8988T (cell line): ENCODE data around the gene LIN7A.
"Not testable (repeated sequence)": the region's sequence is repeated elsewhere in the genome, so short reads cannot be mapped to it uniquely, and the experiment has no call there.

Source experiments
- DNase-seq: peaks from one replicate; pipeline ENCODE4 v3.0.0; 2011

The LIN7A gene

DNA sequence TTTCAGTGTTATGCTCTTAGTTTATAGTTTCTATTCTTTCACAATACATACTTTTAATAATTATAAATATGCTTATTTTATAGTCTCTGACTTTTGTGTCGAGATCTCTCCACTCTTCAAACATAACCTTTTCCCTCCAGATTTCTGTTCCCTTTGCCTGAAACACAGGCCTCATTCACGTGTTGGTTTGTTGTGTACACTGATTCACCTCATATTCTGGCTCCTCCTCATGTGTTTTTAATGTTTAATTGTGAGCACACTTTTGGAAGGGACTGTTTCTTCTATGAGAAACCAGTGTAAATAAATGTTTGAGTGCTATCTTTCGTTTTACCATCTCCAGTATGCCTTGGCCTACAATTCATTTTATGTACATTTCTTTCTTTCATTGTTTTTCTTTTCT is 20.1 kb downstream of the LIN7A start:
- DNase-seq, result no peak

DNA sequence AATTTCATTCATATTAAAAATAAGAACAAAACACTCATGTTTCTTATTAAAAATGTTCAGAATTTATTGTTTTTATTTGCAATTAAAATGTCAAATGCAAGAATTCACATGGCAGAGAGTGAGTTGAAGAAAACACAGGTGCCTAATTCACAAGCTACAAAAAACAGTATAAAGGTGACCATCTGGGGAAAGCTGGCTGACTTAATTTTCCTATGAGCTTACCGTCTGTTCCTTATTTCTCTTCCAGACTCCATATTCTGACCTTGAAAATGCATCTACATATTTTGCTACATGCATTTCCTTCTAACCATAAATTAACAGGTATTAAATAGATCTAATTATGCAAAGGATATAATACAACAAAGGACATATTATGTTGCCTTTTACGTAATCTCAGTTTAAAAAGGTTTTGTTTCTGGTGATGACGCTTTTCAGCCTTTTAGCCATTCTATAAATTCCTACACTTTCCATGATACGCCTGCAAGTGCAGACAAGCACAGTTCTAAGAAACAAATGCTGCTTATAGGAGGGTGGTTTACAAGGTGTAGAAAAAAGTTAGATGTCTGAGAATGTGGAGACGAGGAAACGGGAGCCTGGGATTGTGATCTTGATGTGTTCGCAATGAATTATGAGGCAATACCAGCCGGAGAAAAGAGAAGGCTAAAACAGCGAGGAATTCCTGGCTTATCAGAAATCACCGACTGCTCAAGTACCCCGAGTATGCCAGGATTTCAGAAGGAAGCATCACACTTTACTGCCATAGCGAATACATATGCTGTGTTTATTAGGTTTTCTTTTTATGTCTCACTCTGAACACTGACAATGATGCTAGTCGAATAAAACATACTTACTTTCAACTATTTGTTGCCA is 24.6 kb downstream of the LIN7A start:
- no peak for DNase-seq

DNA sequence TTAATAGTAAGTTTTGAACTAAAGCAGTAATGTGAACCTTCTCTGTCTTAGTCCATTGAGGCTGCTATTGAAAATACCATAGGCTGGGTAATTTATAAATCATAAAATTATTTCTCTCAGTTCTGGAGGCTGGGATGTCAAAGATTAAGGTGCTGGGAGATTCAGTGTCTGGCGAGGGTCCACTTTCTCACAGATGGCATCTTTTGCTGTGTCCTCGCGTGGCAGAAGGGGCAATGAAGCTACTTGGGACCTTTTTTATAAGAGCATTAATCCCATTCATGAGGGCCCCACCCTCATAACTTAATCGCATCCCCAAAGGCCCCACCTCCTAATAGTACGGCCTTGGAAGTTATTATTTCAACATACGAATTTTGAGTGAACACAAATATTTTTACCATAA is 28.4 kb downstream of the LIN7A start:
- no peak for DNase-seq

DNA sequence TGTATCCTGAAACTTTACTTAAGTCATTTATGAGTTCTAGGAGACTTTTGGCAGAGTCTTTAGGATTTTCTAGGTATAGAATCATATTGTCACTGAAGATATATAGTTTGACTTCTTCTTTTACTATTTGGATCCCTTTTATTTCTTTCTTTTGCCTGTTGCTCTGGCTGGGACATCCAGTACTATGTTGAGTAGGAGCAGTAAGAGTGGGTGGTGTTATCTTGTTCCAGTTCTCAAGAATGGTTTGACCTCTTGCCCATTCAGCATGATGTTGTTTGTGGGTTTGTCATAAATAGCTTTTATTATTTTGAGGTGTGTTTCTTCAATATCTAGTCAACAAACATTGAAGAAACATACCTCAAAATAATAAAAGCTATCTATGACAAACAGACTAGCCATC is 35.0 kb downstream of the LIN7A start:
- DNase-seq, result no peak

DNA sequence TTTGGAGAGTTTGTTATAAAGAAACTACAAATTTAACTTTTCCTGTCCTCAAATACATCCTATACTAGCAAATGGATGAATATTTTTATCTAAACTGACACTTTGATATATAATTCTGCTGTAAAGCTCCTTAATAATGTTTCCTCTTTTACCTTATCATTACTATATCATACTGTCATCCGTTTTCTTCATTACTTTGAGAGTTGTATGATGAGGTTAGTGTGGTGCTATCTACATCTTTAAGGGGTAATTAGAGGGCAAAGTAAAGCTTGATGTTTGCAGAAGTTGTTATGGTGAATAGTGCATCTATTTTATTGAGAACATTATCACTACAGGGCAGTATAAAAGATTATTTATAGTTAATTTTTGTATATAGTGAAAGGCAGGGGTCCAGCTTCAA is 36.1 kb downstream of the LIN7A start:
- no peak for DNase-seq

GRCh38 chr12:80895240-80895639 is 42.5 kb downstream of the LIN7A start:
- no peak for DNase-seq

GRCh38 chr12:80894179-80894578 is 43.6 kb downstream of the LIN7A start:
- no peak for DNase-seq

- no peak for DNase-seq
These were observed 44.9 kb downstream of the LIN7A start for GRCh38 chr12:80892597-80893445.

GRCh38 chr12:80884651-80885050 is 53.1 kb downstream of the LIN7A start:
- no peak for DNase-seq

- DNase-seq, result no peak
These were observed 56.6 kb downstream of the LIN7A start for GRCh38 chr12:80881106-80881505.

DNA sequence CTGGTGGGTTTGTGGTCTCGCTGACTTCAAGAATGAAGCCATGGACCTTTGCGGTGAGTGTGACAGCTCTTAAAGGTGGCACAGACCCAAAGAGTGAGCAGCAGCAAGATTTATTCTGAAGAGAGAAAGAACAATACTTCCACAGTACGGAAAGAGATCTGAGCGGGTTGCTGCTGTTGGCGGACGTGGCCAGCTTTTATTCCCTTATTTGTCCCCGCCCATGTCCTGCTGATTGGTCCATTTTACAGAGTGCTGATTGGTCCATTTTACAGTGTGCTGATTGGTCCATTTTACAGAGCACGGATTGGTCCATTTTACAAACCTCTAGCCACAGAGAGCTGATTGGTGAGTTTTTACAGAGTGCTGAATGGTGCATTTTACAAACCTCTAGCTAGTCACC is 59.3 kb downstream of the LIN7A start:
- DNase-seq, result not testable (repeated sequence)

- DNase-seq, result no peak
These were observed 59.9 kb downstream of the LIN7A start for GRCh38 chr12:80877721-80878265.

DNA sequence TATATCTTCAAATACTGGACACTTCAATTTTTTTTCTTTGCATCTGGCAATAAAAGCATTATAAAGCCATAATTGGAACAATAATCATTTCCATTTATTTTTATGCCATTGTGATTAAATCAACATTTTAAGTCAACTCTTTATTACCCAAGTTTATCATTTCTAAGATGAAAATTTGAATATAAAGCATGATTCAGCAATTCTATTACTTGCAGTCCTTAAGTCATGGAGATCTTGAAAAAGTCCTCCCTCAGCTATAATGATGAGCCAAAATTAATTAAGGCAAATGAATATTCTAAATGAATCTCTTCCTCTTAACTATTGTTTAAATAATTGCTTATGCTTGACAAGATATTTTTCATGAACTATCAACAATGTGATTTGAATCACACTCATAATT is 65.7 kb downstream of the LIN7A start:
- no peak for DNase-seq

DNA sequence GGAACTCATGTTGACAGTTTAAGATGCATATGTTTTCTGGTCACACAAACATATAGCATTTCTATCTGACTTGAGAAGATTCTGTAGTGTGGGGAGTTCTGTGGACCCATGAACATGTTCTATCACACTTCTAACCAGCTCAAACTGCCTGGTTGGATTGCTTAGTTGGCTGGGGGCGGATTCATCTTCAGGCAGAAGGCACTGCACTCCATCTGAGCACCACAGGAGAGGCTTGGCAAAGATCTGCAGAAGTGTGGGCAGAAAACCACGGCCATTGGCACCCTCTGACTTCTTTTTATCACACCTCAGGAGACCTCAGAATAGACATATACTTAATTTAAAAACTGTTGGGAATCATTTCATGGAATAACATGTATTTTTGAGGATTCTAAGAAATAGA is 68.5 kb downstream of the LIN7A start:
- DNase-seq, result no peak

DNA sequence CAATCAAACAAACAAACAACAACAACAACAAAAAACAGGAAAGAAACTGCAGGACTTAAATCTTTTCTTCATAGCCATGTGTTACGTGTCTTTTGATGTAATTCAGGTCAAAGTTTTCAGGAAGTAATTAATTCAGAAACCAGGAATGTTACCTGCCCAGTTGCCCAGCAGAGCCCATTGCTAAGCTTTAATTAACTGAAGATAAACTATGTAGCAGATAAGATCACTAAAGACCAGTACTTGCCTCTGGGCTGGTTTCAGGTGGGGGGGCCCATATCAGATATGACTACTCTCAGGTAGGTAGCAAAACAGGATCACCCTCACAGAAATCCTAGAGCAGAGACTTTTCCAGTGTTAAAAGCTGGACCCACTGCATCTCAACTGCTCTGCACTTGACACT is 69.2 kb downstream of the LIN7A start:
- DNase-seq, result no peak

DNA sequence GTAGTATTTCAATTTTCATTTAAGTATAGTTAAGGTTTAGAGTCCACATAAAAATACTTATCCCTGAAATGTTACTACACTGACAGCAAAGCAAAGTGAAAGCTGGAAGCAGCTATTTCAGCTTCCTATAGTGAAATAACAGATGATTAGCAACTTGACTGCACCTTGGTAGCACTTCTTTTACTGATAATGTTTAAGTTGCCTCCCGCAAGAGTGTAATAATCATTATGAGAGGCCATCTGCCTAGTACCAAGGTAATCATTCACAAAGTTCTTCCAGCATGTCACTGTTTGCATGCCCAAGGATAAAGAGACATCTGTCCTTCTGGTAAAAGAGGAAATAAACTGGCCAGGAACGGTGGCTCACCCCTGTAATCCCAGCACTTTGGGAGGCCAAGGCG is 69.8 kb downstream of the LIN7A start:
- no peak for DNase-seq

DNA sequence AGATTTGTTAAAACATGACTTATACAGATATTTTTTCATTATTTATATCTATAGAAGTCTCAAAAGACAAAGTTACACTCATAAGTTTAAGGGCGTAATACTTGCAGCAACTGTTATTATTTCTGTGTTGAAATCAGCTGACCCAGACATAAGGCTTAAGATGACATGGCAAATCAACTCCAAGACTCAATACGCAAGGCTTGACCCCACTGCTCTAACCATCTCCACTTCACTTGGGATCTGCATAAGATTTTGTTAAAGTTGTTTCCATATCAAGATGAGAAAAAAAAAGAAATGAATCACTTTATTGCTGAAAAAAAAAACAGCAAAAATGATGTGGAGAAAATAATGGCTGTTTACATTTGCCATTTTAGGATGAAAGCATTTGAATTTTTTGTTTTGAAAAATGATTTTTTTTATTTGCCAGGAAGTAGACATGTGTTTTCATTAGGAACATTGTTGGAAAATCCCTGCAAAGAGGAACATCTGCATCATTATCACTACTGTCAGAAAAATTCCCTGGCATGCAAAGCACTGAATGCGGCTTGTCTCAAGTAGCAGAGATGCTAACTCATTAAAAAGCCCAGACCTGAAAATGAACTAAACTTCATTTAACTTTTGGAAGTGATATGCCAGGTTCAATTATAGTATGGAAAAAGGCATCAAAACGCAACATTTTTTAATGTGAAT is 73.5 kb downstream of the LIN7A start:
- DNase-seq, result no peak

DNA sequence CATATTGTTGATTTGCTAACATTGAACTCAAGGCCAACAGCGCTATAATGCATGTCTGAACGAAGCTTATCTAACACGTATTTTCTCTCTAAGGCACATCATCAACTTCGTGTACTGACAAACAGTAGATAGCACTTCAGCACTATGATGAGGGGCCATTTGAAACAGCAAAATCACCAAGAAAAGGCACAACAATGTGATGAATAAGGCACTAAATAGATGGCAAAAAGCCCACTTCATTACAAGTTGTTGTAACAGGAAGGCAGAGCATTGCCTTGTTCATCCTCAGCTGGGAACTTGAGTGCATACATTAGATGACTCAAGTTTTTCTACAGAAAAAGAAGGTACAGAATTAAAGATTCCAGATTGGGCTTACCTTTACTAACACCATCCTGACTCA is 75.2 kb downstream of the LIN7A start:
- no peak for DNase-seq

DNA sequence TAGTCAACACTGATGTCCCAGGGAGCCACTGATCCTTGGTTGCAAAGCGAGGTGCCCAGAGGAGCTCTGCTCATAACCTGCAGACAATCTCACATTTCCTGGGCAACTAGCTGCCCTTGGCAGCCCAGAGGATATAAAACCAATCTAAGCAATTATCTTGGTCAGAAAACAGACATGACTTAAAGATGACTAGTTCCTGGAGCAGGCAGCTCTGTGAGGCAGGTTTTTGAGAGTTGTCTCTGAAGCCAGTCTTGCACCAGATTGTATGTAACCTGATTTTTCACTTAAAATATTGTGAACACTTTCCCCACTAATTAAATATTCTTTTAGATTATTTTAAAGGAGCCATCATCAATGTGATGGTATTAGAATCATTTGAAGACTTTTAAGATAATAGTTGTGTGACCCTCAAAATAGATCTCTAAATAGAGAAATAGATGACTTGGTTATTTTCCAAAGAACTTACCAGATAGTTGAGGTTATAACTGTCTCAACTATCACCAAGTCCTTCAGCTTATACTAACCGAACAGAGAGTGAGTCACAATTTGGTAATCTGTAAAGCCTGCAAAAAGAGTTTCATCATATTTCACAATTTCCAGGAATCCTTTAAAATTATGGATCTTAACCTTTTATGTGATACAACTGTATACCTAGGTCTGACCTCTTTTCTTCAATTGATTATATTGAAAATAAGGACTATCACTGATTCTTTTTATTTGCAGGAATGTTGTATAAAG is 75.9 kb downstream of the LIN7A start:
- DNase-seq, result no peak

DNA sequence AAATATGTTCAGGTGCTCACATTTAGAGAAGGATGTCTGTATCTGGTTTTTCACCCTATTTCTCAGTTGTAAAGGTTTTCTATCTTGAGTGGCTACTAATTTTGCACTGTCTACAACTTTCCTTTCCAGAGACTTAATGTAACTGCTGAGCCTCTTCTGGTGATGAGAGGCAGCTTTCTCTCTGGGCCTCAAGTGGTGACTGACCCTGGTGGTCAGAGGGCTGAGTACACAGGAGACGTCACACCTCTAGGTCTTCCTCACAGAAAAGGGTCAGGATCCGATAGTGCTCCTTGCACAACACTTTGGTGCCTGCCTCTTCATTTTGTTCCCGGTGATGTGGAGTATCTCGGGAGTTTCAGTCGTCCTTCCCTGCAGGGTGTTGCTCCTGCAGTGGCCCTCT is 76.8 kb downstream of the LIN7A start:
- no peak for DNase-seq

DNA sequence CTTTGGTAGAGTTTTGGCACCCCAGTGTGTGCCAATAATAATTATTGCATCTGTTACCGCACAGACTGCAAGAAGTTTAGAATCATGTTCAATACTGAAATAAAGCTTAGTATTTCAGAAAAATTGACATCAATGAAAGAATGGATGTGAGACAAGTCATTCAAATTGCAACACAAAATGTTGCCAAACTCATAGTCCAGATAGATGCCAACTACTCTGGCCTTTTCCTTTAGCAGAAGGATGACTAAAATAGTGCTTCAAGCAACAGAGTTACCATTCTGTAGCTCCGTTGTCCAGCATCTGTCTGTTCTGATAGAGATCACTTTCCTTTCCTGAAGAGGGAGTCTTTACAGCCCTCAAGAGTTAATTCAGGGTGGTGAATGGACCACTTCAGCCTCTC is 77.5 kb downstream of the LIN7A start:
- DNase-seq, result no peak

DNA sequence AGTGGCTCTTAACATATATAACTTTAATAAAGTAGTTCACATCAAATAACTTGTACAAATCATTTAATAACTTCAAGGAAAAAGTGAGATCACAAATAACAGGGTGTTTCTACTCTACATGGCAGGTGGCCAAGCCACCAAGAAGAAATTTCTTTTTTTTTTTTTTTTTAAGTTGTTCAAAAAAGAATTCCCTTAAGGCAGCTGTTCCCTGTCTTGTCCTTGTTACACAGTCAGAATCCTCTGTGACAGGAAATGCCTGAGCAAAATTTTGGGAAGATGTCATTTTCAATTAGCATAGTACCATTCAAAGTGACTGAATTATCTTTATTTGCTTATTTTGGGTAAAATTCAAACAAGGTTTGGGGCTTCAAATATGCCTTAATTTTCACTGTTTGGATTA is 79.4 kb downstream of the LIN7A start:
- DNase-seq, result no peak

DNA sequence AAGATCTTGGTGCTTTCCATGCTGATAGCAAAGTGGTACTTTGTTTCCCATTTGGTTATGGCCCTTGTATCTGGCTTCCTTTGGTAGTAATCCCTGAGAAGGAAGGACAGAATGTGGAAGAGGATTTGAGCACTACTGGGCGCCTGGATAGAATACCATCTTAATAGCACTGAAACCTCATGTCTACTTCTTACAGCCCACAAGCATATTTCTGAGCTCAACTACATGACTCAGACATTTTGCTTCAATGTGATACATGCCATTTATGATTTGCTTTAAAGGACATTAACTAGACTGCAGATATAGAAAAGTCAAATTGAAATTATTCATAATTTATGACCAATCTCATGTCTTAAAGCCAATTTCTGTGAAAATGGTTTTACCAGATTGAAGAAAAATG is 80.4 kb downstream of the LIN7A start:
- no peak for DNase-seq
